Calu3 (cell line): ENCODE measurements around the gene TSPAN15. TPM values are rescaled to one million over a fixed set of nuclear protein-coding genes. Genes with fewer than 3 reads are reported as not detected.

Experiments
- BruUV-seq: library from RNA; stranded (reverse); fragments of 400-500 nt; replicated peaks from 2 replicates; lab custom pipeline; 2021; lab: Mats Ljungman, UMichigan
- CTCF ChIA-PET: fragments of 300-600 bp; sonication (Branson Sonifier 250); formaldehyde crosslinking; loops from one replicate; lab custom pipeline; 2022; ENCODE audit warnings: antibody characterized with exemption; lab: Charles Lee
- DNase-seq: peaks from one replicate; pipeline ENCODE4 v3.0.0; 2022
- H3K27ac Mint-ChIP-seq: one replicate; pipeline ENCODE4 v1.8.0; 2022; ENCODE audit warnings: mixed read lengths; ENCODE audit not compliant: unreplicated experiment
- H3K27me3 Mint-ChIP-seq: one replicate; pipeline ENCODE4 v1.8.0; 2022; ENCODE audit warnings: mixed read lengths; ENCODE audit not compliant: unreplicated experiment
- H3K36me3 Mint-ChIP-seq: one replicate; pipeline ENCODE4 v1.8.0; 2022; ENCODE audit warnings: mild to moderate bottlenecking, moderate library complexity, mixed read lengths; ENCODE audit not compliant: insufficient read depth, unreplicated experiment
- H3K4me1 Mint-ChIP-seq: one replicate; pipeline ENCODE4 v1.8.0; 2022; ENCODE audit warnings: mild to moderate bottlenecking, low read depth, mixed read lengths; ENCODE audit not compliant: unreplicated experiment
- H3K4me3 Mint-ChIP-seq: one replicate; pipeline ENCODE4 v1.8.0; 2022; ENCODE audit warnings: mild to moderate bottlenecking, low read depth, moderate library complexity, mixed read lengths; ENCODE audit not compliant: unreplicated experiment
- H3K9me3 Mint-ChIP-seq: one replicate; pipeline ENCODE4 v1.8.0; 2022; ENCODE audit warnings: low read depth, mixed read lengths; ENCODE audit not compliant: unreplicated experiment
- CTCF ChIP-seq: fragments of 200-600 bp; IDR thresholded peaks from one replicate; pipeline ENCODE4 v1.8.0; 2022; ENCODE audit warnings: antibody characterized with exemption; ENCODE audit not compliant: unreplicated experiment
- intact Hi-C: fragments of 100-400 bp; cut with micrococcal nuclease; formaldehyde crosslinking; loops from one replicate; pipeline ENCODE4 v1.10.0; 2022; ENCODE audit not compliant: unreplicated experiment
- total RNA-seq: library from RNA; stranded (reverse); gene quantifications from 2 replicates; pipeline ENCODE4 v1.2.3, GENCODE V29; 2022

The TSPAN15 gene
- total RNA-seq, 1 experiment from 2014 or later, result 137 TPM

DNA sequence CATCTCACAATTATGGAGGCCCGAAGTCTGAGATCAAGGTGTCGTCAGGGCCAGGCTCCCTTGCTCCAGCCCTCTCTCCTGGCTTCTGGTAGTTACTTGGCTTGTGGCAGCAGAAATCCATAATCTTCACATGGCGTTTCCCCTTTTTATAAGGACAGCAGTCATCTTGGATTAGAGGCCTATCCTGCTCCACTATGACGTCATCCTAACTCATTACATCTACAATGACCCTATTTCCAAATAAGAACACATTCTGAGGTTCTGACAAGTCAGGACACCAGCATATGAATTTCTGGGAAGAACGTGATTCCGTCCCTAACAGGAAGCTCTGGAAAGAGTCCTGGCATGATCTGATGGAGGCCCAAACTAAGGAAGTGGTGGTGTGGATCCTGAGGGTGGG is 86.2 kb downstream of the TSPAN15 start:
- intact Hi-C loops, result no loop called here
- Mint-ChIP-seq H3K9me3 (peaks cover 15% of the 10 kb centered on the region), H3K4me3 (no peak overlapping the region), H3K27me3 (peaks cover 66% of the 10 kb centered on the region), H3K27ac (no peak overlapping the region), H3K4me1 (no peaks in the 10 kb centered on the region), H3K36me3 (peaks cover 8% of the 10 kb centered on the region)
- TF ChIP-seq CTCF, result no peak
- CTCF ChIA-PET, result no interaction called here
- BruUV-seq, result no TSS peak
- DNase-seq, result no peak

- intact Hi-C loops, result no loop called here
- H3K4me1 Mint-ChIP-seq, result no peaks in the 10 kb centered on the region
- DNase-seq, result no peak
- peaks cover 15% of the 10 kb centered on the region for H3K9me3 Mint-ChIP-seq
- H3K27ac Mint-ChIP-seq, result no peak overlapping the region
- H3K27me3 Mint-ChIP-seq, result peaks cover 64% of the 10 kb centered on the region
- CTCF ChIA-PET, result no interaction called here
- no peak for TF ChIP-seq CTCF
- no peak overlapping the region for H3K4me3 Mint-ChIP-seq
- no TSS peak for BruUV-seq
- peaks cover 8% of the 10 kb centered on the region for H3K36me3 Mint-ChIP-seq
These were observed 87.2 kb downstream of the TSPAN15 start for GRCh38 chr10:69538461-69538860.

GRCh38 chr10:69541463-69541862 is 90.2 kb downstream of the TSPAN15 start:
- H3K9me3 Mint-ChIP-seq, result peaks cover 15% of the 10 kb centered on the region
- no peak overlapping the region for H3K4me3 Mint-ChIP-seq
- DNase-seq, result no peak
- H3K27ac Mint-ChIP-seq, result no peak overlapping the region
- TF ChIP-seq CTCF, result no peak
- intact Hi-C loops, result no loop called here
- H3K36me3 Mint-ChIP-seq, result peaks cover 8% of the 10 kb centered on the region
- H3K4me1 Mint-ChIP-seq, result no peaks in the 10 kb centered on the region
- CTCF ChIA-PET, result no interaction called here
- H3K27me3 Mint-ChIP-seq, result peaks cover 58% of the 10 kb centered on the region
- no TSS peak for BruUV-seq

DNA sequence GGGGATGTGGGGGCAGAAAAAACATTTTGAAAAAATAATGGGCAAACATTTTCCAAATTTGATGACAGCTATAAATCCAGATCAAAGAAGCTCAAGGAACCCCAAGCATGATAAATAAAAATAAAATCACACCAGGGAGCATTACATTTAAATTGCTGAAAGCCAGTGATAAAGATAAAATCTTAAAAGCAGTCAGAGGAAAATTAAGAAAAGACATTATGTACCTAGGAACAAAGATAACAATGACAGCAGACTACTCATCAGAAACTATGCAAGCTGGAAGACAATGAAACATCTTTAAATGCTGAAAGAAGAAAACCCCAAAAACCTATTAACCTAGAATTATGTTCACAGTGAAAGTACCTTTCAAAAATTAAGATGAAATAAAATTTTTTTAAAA is 98.7 kb downstream of the TSPAN15 start:
- Mint-ChIP-seq H3K36me3 (no peaks in the 10 kb centered on the region), H3K9me3 (peaks cover 16% of the 10 kb centered on the region), H3K27me3 (peaks cover 86% of the 10 kb centered on the region), H3K4me3 (no peak overlapping the region), H3K4me1 (no peaks in the 10 kb centered on the region), H3K27ac (no peak overlapping the region)
- DNase-seq, result no peak
- intact Hi-C loops, result no loop called here
- no TSS peak for BruUV-seq
- no peak for TF ChIP-seq CTCF
- CTCF ChIA-PET, result no interaction called here
